Stimulated activated CD8-positive, alpha-beta memory T cell treated with anti-CD3 and anti-CD28 coated beads, Interleukin-15, amount 100 ng/mL, for 4 hours (primary cell): ENCODE data around the gene AGAP1.
"Not testable (repeated sequence)": the region's sequence is repeated elsewhere in the genome, so short reads cannot be mapped to it uniquely, and the experiment has no call there.

Experiments used
- DNase-seq, 2 donors: peaks; one replicate each; pipeline ENCODE4 v3.0.0-alpha.2; 2020; ENCODE audit warnings: low read depth in 2 of 2

The AGAP1 gene

GRCh38 chr2:235764478-235764877, 270.6 kb downstream of the AGAP1 start:
- not testable (repeated sequence) for DNase-seq

- DNase-seq = no peak
Observed at GRCh38 chr2:235765181-235765820, 271.5 kb downstream of the AGAP1 start.

GRCh38 chr2:235766278-235766677, 272.4 kb downstream of the AGAP1 start:
- DNase-seq = peak; percentile 6 to 26

- no peak for DNase-seq
Observed at GRCh38 chr2:235768606-235769005, 274.8 kb downstream of the AGAP1 start.

DNA sequence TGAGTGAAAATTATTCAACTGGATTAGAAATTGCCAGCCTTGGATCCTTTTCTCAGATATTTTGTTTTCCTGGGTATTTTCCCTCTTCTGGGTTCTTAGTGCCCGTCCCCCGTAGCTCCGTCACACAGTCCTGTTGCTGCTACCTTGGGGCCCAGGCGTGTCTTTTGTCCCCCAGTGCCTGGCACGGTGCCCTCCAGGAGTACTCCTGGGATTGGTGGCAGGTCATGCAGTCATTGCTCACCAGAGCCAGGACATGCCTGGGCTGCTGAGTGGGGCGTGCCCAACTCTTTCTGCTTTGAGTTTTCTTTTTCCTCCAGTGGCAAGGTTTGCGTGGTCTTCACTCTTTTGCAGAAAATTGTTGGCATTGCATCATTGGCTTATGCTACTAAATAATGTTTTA, 275.2 kb downstream of the AGAP1 start:
- no peak for DNase-seq

DNA sequence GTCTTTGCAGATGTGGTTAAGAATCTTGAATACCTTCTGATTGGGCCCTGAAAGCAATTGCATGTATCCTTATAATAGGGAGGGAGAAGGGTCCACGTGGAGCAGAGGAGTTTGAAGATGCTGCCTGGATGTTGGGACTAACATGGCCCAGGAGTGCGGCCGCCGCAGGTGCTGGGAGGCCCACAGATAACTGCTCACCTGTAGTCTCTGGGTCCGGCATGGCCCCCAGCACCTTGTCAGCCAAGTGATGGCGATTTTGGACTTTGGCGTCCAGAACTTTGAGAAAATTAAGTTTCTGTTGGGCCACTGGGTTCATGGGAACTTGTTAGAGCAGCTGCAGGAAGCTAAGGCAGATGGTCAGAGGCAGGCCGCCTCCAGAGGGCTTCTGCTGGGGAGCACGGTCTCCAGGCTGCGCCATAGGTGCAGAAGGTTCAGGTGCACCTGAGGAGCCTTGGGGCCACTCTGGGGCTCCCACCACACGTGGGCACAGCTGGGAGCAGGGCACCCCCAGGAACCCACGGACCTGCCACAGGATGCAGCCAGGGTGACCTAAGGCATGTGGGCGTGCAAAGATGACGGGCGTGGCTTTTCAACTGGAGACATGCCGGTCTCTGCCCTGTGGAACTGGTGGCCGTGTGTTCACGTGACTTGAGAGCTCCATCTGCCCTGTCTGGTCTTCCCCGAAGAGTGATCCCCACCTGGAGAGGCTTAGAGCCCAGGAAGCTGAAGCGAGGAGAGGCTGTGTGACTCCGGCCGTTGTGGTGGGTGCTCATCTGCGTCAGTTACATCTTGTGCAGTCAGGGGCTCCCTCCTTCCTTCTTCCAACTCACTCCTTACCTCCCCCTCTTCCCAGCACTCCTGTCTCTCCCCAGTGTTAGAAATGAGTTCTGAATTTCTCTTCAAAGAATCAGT, 277.3 kb downstream of the AGAP1 start:
- no peak for DNase-seq

DNA sequence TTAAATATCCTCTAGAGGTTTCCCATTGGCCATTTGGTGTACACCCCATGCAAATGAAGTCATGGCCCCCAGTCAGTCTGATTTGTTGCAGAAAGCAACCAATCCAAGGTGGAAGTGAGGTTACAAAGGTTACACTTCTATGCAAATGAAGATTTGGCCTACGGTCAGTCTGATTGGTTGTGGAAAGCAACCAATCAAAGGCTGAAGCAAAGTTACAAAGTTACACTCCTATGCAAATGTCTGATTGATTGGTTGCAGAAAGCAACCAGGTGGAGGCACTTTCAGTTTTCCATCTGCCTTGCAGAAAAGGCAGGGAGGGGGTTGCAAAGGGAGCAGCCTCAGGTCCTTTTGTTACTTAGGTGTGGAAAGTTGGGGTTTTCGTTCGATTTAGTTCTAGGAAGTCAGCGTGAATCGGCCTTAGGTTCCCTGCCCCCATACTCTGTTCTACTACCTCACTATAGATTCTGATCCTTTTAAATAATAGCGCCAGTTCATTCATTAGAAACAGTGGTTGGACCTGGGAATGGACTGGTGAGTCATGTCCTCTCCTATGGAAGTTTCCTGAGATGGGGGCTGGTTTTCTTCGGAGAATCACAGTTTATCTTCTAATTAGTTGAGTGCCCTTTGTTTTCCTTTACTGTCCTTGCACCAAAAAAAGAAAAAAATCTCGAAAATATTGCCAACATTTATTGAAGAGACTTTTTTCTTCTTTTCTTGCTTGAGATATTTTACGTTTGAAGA, 279.5 kb downstream of the AGAP1 start:
- no peak for DNase-seq

DNA sequence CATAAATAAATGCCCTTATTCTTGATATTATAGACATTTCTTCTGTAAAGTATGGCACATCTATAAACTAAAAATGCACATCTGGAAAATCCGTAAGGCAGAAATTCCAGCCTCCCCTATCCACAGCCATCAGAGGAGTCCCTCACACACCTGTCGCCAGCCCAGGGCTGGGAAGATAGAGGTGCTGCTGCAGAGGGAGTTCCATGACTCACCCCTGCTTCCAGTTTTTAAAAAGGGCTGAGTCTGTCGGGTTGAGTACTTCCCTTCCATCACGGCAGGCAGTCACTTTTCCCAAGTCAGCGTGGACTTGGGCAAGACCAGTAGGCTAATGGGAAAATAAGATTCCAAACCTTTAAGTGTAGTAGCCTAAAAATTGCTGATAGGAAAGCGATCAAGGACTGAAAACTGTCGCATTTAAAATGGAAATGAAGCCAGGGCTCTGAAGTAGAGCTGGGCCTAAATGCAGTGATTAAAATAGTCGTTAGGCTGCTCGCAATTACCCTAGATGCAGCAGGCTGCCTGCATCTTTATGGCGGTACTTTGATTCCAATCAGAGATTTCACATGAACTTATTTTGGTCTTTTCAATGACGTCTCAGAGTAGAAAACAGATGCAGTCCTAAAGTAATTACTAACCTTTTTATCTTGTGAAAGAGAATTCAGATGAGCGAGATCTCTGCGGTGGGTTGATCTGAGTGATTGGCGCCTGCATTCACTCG, 280.5 kb downstream of the AGAP1 start:
- no peak for DNase-seq

DNA sequence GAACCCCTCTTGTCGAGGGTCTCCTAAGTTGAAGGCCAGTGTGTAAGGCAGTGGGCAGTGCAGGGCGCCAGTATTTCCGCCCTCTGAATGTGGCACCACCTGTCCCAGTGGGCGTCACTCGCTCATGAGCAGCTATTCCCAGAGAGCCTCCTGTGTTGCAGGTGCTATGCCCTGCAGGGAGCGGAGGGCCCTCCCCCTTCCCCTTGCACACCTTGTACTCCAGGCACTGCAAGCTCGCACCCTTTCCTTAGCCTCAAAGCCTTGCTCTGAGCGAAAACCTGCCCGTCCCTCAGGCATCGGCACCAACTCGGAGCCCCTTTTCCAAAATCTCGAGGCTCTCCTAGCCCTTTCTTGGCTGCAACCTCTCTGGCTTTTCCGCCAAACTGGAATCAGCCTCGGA, 282.7 kb downstream of the AGAP1 start:
- no peak for DNase-seq

DNA sequence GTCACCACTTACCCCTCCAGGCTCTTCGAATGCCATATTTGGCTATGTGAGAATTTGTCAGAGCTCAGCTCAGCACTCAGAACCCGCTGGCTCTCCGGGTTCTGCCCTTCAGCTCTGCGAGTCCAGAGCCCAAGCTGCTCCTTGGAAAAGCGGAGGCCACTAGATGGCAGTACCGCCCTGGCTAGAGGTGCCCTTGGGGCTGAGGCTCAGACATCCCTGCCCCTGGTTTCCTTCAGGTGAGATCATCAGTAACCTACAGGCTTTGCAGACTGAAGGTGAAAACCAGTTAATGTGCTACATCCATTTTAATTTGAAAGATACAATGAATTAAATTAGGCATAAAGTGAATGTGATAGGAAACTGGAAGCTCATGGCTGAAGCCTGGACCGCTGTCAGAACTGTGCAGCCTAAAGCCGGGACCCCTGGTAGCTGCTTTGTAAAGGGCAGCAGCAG, 285.6 kb downstream of the AGAP1 start:
- peak in 1 of 2 donors; percentile 20 for DNase-seq

GRCh38 chr2:235780401-235780800, 286.6 kb downstream of the AGAP1 start:
- DNase-seq = no peak

GRCh38 chr2:235781775-235782174, 287.9 kb downstream of the AGAP1 start:
- DNase-seq = no peak

GRCh38 chr2:235784788-235785187, 290.9 kb downstream of the AGAP1 start:
- DNase-seq = no peak

GRCh38 chr2:235789552-235789951, 295.7 kb downstream of the AGAP1 start:
- no peak for DNase-seq

DNA sequence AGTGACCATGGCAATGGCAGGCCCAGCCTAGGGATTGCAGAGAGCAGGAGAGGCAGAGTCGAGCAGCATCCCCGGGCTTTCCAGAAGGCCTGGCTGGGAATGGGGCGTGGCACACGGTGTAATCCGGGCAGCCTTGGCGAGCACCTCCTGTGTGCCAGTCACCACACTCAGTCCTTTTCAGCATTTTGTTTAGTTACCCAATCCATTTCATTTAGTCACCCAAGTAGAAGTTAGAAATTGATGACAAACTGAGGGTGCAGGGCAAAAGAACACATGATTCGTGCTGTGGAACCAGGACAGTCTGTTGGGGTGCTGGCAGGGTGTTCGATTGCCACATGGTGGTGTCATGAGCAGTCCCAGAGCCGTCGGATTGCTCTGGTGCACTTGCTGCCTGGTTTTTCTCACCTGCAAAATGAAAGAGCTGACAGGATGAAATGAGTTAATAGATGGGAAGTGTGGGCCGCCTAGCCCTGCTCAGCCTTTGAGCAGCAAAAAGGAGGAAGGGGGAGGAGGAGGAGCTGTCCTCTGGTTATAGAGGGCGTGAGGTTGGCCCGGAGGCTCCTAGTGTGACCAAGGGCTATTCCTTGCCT, 299.4 kb downstream of the AGAP1 start:
- DNase-seq = no peak

- DNase-seq = no peak
Observed at GRCh38 chr2:235799281-235799680, 305.4 kb downstream of the AGAP1 start.

GRCh38 chr2:235802542-235802941, 308.7 kb downstream of the AGAP1 start:
- DNase-seq = no peak

- DNase-seq = no peak
Observed at GRCh38 chr2:235803028-235803427, 309.2 kb downstream of the AGAP1 start.

DNA sequence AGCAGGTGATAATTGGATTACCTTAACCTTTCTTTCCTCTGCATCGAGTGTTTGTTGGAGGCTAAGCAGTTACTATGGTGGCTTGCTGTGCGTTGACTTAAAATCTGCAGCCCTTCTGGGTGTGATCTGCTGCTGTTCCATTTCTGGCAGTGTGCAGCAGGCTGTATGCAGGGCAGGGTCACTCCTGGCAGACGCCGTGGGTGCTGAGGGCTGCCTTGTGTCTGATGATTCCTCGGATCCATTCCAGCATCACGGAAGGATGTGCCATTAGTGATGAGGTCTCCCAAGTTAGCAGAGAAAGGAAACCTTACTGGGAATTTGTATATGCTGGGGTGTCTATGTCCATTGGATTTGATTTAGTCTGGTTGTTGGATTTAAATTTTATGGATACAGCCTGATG, 310.8 kb downstream of the AGAP1 start:
- no peak for DNase-seq

- no peak for DNase-seq
Observed at GRCh38 chr2:235806986-235807750, 313.3 kb downstream of the AGAP1 start.

DNA sequence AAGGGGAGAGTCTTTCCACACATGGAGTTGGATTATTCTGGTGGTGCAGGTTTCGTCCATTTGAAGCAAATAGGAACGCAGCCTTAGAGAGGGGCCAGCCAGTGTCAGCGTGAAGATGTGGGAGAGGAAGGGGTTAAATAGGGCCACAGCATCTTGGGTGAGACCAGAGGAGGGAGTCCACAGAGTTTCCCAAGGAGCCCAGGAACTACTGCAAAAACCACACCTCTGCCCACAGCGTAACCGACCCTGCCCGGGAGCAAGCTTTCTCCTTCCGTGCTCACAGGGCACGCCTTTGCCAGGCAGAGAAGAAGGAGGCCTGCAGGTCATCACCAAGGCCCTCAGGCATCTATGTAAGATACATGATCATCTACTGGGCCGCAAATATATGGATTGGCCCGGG, 314.5 kb downstream of the AGAP1 start:
- DNase-seq = no peak
